Measurements from ENCODE around the gene SHC2.
"Not testable (repeated sequence)": the region's sequence is repeated elsewhere in the genome, so short reads cannot be mapped to it uniquely, and the experiment has no call there.

Gene SHC2

GRCh38 chr19:411723-412355, 49.0 kb downstream of the SHC2 start:
- Histone ChIP-seq H2BK120ac (ENCODE audit: low read depth, low read length) (no peak overlapping the region), H3K36me3 (ENCODE audit: control insufficient read depth in 1 of 2, insufficient read depth in 2 of 2, low read depth in 1 of 2, low read length in 2 of 2) (no peaks in the 10 kb centered on the region), H3K27ac (ENCODE audit: low read length, poor library complexity, severe bottlenecking) (no peak overlapping the region), H3K18ac (ENCODE audit: low read depth in 1 of 2, low read length in 2 of 2) (no peak overlapping the region), H3K4me3 (ENCODE audit: insufficient read depth in 1 of 2, low read depth in 1 of 2, low read length in 2 of 2) (no peak overlapping the region), H4K91ac (ENCODE audit: low read length) (no peak overlapping the region), H2AK5ac (ENCODE audit: low read length, severe bottlenecking) (no peak overlapping the region), H3K14ac (ENCODE audit: low read length in 2 of 2) (no peak overlapping the region), H3K79me1 (replicated peaks; ENCODE audit: low read length, poor library complexity, severe bottlenecking) (no peaks in the 10 kb centered on the region), H3K27me3 (ENCODE audit: control insufficient read depth in 1 of 2, insufficient read depth in 1 of 2, low read length in 2 of 2) (peaks cover 63 to 64% of the 10 kb centered on the region in 2 experiments), H3K4me2 (ENCODE audit: low read length, poor library complexity, severe bottlenecking) (no peak overlapping the region), H2AFZ (ENCODE audit: low read depth, low read length) (no peak overlapping the region), H2BK15ac (ENCODE audit: low read depth, poor library complexity, severe bottlenecking) (no peak overlapping the region), H4K8ac (ENCODE audit: low read length) (no peak overlapping the region), H3K4me1 (ENCODE audit: control insufficient read depth, insufficient read depth, low read depth, low read length) (peaks cover 16% of the 10 kb centered on the region), H3K4ac (ENCODE audit: low read depth in 1 of 2, low read length in 2 of 2) (no peak overlapping the region), H2BK12ac (ENCODE audit: low read length in 2 of 2) (no peak overlapping the region), H3K9me3 (ENCODE audit: control insufficient read depth, low read length) (no peaks in the 10 kb centered on the region), H2BK5ac (ENCODE audit: low read depth, low read length, poor library complexity, severe bottlenecking) (no peak overlapping the region), H3K23ac (ENCODE audit: low read length in 2 of 2) (peak overlapping the region in 1 of 2 experiments; percentile 27), H3K9ac (ENCODE audit: low read length) (no peak overlapping the region)
- no peak for DNase-seq
- 74% methylated on average over 13 of the region's 13 CpGs for WGBS

- H3K4me2 ChIP-seq (ENCODE audit: low read length, poor library complexity, severe bottlenecking); H3K27ac ChIP-seq (ENCODE audit: low read length, poor library complexity, severe bottlenecking); DNase-seq; H3K9ac ChIP-seq (ENCODE audit: low read length); H3K4me3 ChIP-seq (ENCODE audit: insufficient read depth in 1 of 2, low read depth in 1 of 2, low read length in 2 of 2); H3K14ac ChIP-seq (ENCODE audit: low read length in 2 of 2); H3K4ac ChIP-seq (ENCODE audit: low read depth in 1 of 2, low read length in 2 of 2); H2BK15ac ChIP-seq (ENCODE audit: low read depth, poor library complexity, severe bottlenecking); H4K91ac ChIP-seq (ENCODE audit: low read length); H3K9me3 ChIP-seq (ENCODE audit: control insufficient read depth, low read length); H2BK5ac ChIP-seq (ENCODE audit: low read depth, low read length, poor library complexity, severe bottlenecking); H2BK120ac ChIP-seq (ENCODE audit: low read depth, low read length); H2BK12ac ChIP-seq (ENCODE audit: low read length in 2 of 2); H3K18ac ChIP-seq (ENCODE audit: low read depth in 1 of 2, low read length in 2 of 2); H4K8ac ChIP-seq (ENCODE audit: low read length); H3K23ac ChIP-seq (ENCODE audit: low read length in 2 of 2); H2AK5ac ChIP-seq (ENCODE audit: low read length, severe bottlenecking); H3K79me1 ChIP-seq (replicated peaks; ENCODE audit: low read length, poor library complexity, severe bottlenecking); H3K36me3 ChIP-seq (ENCODE audit: control insufficient read depth in 1 of 2, insufficient read depth in 2 of 2, low read depth in 1 of 2, low read length in 2 of 2); H2AFZ ChIP-seq (ENCODE audit: low read depth, low read length): not testable (repeated sequence)
- H3K27me3 ChIP-seq (ENCODE audit: control insufficient read depth in 1 of 2, insufficient read depth in 1 of 2, low read length in 2 of 2), result peaks cover 58 to 69% of the 10 kb centered on the region in 2 experiments
- 95% methylated on average over 17 of the region's 22 CpGs for WGBS
- H3K4me1 ChIP-seq (ENCODE audit: control insufficient read depth, insufficient read depth, low read depth, low read length), result peaks cover 16% of the 10 kb centered on the region
These were observed 49.6 kb downstream of the SHC2 start for GRCh38 chr19:411121-411722.

- no peak overlapping the region for H3K9ac ChIP-seq (ENCODE audit: low read length)
- no peak overlapping the region for H3K23ac ChIP-seq (ENCODE audit: low read length in 2 of 2)
- H3K4ac ChIP-seq (ENCODE audit: low read depth in 1 of 2, low read length in 2 of 2), result no peak overlapping the region
- H2AFZ ChIP-seq (ENCODE audit: low read depth, low read length), result no peak overlapping the region
- no peak overlapping the region for H3K18ac ChIP-seq (ENCODE audit: low read depth in 1 of 2, low read length in 2 of 2)
- WGBS, result 89% methylated on average over 21 of the region's 21 CpGs
- no peak overlapping the region for H2BK5ac ChIP-seq (ENCODE audit: low read depth, low read length, poor library complexity, severe bottlenecking)
- H3K4me2 ChIP-seq (ENCODE audit: low read length, poor library complexity, severe bottlenecking), result no peak overlapping the region
- DNase-seq, result no peak
- H3K79me1 ChIP-seq (replicated peaks; ENCODE audit: low read length, poor library complexity, severe bottlenecking), result no peaks in the 10 kb centered on the region
- no peak overlapping the region for H4K91ac ChIP-seq (ENCODE audit: low read length)
- H2AK5ac ChIP-seq (ENCODE audit: low read length, severe bottlenecking), result no peak overlapping the region
- peaks cover 17% of the 10 kb centered on the region for H3K4me1 ChIP-seq (ENCODE audit: control insufficient read depth, insufficient read depth, low read depth, low read length)
- H2BK15ac ChIP-seq (ENCODE audit: low read depth, poor library complexity, severe bottlenecking), result no peak overlapping the region
- no peak overlapping the region for H2BK120ac ChIP-seq (ENCODE audit: low read depth, low read length)
- H2BK12ac ChIP-seq (ENCODE audit: low read length in 2 of 2), result no peak overlapping the region
- no peak overlapping the region for H3K14ac ChIP-seq (ENCODE audit: low read length in 2 of 2)
- H3K9me3 ChIP-seq (ENCODE audit: control insufficient read depth, low read length), result no peaks in the 10 kb centered on the region
- H3K27me3 ChIP-seq (ENCODE audit: control insufficient read depth in 1 of 2, insufficient read depth in 1 of 2, low read length in 2 of 2), result peaks cover 58 to 78% of the 10 kb centered on the region in 2 experiments
- H3K4me3 ChIP-seq (ENCODE audit: insufficient read depth in 1 of 2, low read depth in 1 of 2, low read length in 2 of 2), result no peak overlapping the region
- no peak overlapping the region for H3K27ac ChIP-seq (ENCODE audit: low read length, poor library complexity, severe bottlenecking)
- H4K8ac ChIP-seq (ENCODE audit: low read length), result no peak overlapping the region
- H3K36me3 ChIP-seq (ENCODE audit: control insufficient read depth in 1 of 2, insufficient read depth in 2 of 2, low read depth in 1 of 2, low read length in 2 of 2), result no peaks in the 10 kb centered on the region
These were observed 50.5 kb downstream of the SHC2 start for GRCh38 chr19:410243-410781.

- peak; percentile 25 for DNase-seq
- peak overlapping the region in 1 of 2 experiments; percentile 33 for H3K4ac ChIP-seq (ENCODE audit: low read depth in 1 of 2, low read length in 2 of 2)
- H2BK5ac ChIP-seq (ENCODE audit: low read depth, low read length, poor library complexity, severe bottlenecking), result no peak overlapping the region
- H3K27me3 ChIP-seq (ENCODE audit: control insufficient read depth in 1 of 2, insufficient read depth in 1 of 2, low read length in 2 of 2), result peaks cover 58 to 80% of the 10 kb centered on the region in 2 experiments
- no peak overlapping the region for H4K91ac ChIP-seq (ENCODE audit: low read length)
- no peak overlapping the region for H4K8ac ChIP-seq (ENCODE audit: low read length)
- H3K36me3 ChIP-seq (ENCODE audit: control insufficient read depth in 1 of 2, insufficient read depth in 2 of 2, low read depth in 1 of 2, low read length in 2 of 2), result no peaks in the 10 kb centered on the region
- no peak overlapping the region for H2BK12ac ChIP-seq (ENCODE audit: low read length in 2 of 2)
- no peak overlapping the region for H3K14ac ChIP-seq (ENCODE audit: low read length in 2 of 2)
- H2BK120ac ChIP-seq (ENCODE audit: low read depth, low read length), result no peak overlapping the region
- no peaks in the 10 kb centered on the region for H3K9me3 ChIP-seq (ENCODE audit: control insufficient read depth, low read length)
- H2AK5ac ChIP-seq (ENCODE audit: low read length, severe bottlenecking), result no peak overlapping the region
- no peak overlapping the region for H3K9ac ChIP-seq (ENCODE audit: low read length)
- 20% methylated on average over 23 of the region's 23 CpGs for WGBS
- H2BK15ac ChIP-seq (ENCODE audit: low read depth, poor library complexity, severe bottlenecking), result no peak overlapping the region
- peak overlapping the region in 1 of 2 experiments; percentile 53 for H3K23ac ChIP-seq (ENCODE audit: low read length in 2 of 2)
- H3K18ac ChIP-seq (ENCODE audit: low read depth in 1 of 2, low read length in 2 of 2), result peak overlapping the region in 1 of 2 experiments; percentile 49
- no peaks in the 10 kb centered on the region for H3K79me1 ChIP-seq (replicated peaks; ENCODE audit: low read length, poor library complexity, severe bottlenecking)
- peak overlapping the region in 1 of 2 experiments; percentile 7 for H3K4me3 ChIP-seq (ENCODE audit: insufficient read depth in 1 of 2, low read depth in 1 of 2, low read length in 2 of 2)
- H3K4me1 ChIP-seq (ENCODE audit: control insufficient read depth, insufficient read depth, low read depth, low read length), result peaks cover 17% of the 10 kb centered on the region
- H3K4me2 ChIP-seq (ENCODE audit: low read length, poor library complexity, severe bottlenecking), result peak overlapping the region; percentile 79
- H3K27ac ChIP-seq (ENCODE audit: low read length, poor library complexity, severe bottlenecking), result no peak overlapping the region
- peak overlapping the region; percentile 67 for H2AFZ ChIP-seq (ENCODE audit: low read depth, low read length)
These were observed 51.2 kb downstream of the SHC2 start for GRCh38 chr19:409516-410242.
